Esophagus squamous epithelium (tissue), 5 donors: ENCODE data around the gene ATL1. TPM values are rescaled to one million over a fixed set of nuclear protein-coding genes. Genes with fewer than 3 reads are reported as not detected.
"Not testable (repeated sequence)": the region's sequence is repeated elsewhere in the genome, so short reads cannot be mapped to it uniquely, and the experiment has no call there.

ENCODE experiments used
- DNase-seq: peaks from one replicate; lab custom pipeline; 2025; lab: John Stamatoyannopoulos, UW
- H3K27ac ChIP-seq, 4 donors: fragments of 200-600 bp; sonication (generic); one replicate each; pipeline ENCODE4 v1.5.1; 2016 to 2019; ENCODE audit warnings: mild to moderate bottlenecking in 1 of 4
- H3K27me3 ChIP-seq, 4 donors: fragments of 200-600 bp; sonication (generic); 1 replicate in 3 of 4; 2 replicates in 1 of 4; pipeline versions ENCODE4 v1.5.1 to v1.6.0; 2017 to 2021; ENCODE audit warnings: antibody characterized with exemption in 1 of 4
- H3K36me3 ChIP-seq, 3 donors: fragments of 200-600 bp; sonication (generic); one replicate each; pipeline ENCODE4 v1.5.1; 2016 to 2019
- H3K4me1 ChIP-seq, 3 donors: fragments of 200-600 bp; sonication (generic); one replicate each; pipeline ENCODE4 v1.5.1; 2017 to 2019
- H3K4me3 ChIP-seq, 4 donors: fragments of 200-600 bp; sonication (generic); 1 replicate in 3 of 4; 2 replicates in 1 of 4; pipeline ENCODE4 v1.5.1; 2016 to 2019; ENCODE audit warnings: mild to moderate bottlenecking in 2 of 4, moderate library complexity in 1 of 4
- H3K9me3 ChIP-seq, 3 donors: fragments of 200-600 bp; sonication (generic); one replicate each; pipeline ENCODE4 v1.5.1; 2016 to 2019
- POLR2A ChIP-seq, 4 donors: fragments of 450-650 bp; IDR thresholded peaks; one replicate each; pipeline ENCODE4 v1.6.1; 2017; ENCODE audit warnings: antibody characterized with exemption in 4 of 4, mild to moderate bottlenecking in 4 of 4, moderate library complexity in 3 of 4
- WGBS, 2 donors: methylation state at CpG; one replicate each; pipeline ENCODE4 v1.1.5; 2018; 5-methylcytosine and 5-hydroxymethylcytosine counted together
- intact Hi-C: fragments of 100-400 bp; cut with DNase I; formaldehyde crosslinking; loops from one replicate; pipeline ENCODE4 v1.15.0; 2022
- total RNA-seq, 4 donors: library from RNA; depleted of rRNA; stranded (reverse); fragments of >200 nt; gene quantifications; one replicate each; pipeline ENCODE4 v1.1.0, GENCODE V29; 2016
- TF ChIP-seq, protein P1 (sequence below), 6 experiments: fragments of 450-650 bp in 4 of 6; fragments of 200-600 bp in 2 of 6; sonication (generic) in 2 of 6; IDR thresholded peaks; one replicate each; pipeline ENCODE4 v1.5.1; 2016 to 2019; ENCODE audit warnings: antibody characterized with exemption in 6 of 6, mild to moderate bottlenecking in 4 of 6, moderate library complexity in 4 of 6
- donor health status: DM: yes; HTN: yes; CAD: no.

Gene ATL1
- total RNA-seq, 4 donors from 2014 or later, result 3.3 to 7.3 (median 6.0) TPM

- intact Hi-C loops, result no loop called here
- H3K27me3 ChIP-seq, result no peaks in the 10 kb centered on the region
Observed at GRCh38 chr14:50624447-50624846, 64.5 kb downstream of the ATL1 start.

GRCh38 chr14:50624947-50625346, 65.0 kb downstream of the ATL1 start:
- not testable (repeated sequence) for DNase-seq
- H3K36me3 ChIP-seq, result peaks cover 0 to 29% (median 0%) of the 10 kb centered on the region in 3 donors

More at GRCh38 chr14:50624447-50624846, 64.5 kb downstream of the ATL1 start:
- DNase-seq, result no peak
- Histone ChIP-seq H3K4me3 (no peak overlapping the region), H3K9me3 (no peaks in the 10 kb centered on the region), H3K4me1 (no peaks in the 10 kb centered on the region), H3K27ac (no peak overlapping the region), H3K36me3 (peaks cover 0 to 29% (median 0%) of the 10 kb centered on the region in 3 donors)
- WGBS, 2 donors, result 80 to 92% methylated on average over 1 of the region's 1 CpG
- TF ChIP-seq, protein P1, sequence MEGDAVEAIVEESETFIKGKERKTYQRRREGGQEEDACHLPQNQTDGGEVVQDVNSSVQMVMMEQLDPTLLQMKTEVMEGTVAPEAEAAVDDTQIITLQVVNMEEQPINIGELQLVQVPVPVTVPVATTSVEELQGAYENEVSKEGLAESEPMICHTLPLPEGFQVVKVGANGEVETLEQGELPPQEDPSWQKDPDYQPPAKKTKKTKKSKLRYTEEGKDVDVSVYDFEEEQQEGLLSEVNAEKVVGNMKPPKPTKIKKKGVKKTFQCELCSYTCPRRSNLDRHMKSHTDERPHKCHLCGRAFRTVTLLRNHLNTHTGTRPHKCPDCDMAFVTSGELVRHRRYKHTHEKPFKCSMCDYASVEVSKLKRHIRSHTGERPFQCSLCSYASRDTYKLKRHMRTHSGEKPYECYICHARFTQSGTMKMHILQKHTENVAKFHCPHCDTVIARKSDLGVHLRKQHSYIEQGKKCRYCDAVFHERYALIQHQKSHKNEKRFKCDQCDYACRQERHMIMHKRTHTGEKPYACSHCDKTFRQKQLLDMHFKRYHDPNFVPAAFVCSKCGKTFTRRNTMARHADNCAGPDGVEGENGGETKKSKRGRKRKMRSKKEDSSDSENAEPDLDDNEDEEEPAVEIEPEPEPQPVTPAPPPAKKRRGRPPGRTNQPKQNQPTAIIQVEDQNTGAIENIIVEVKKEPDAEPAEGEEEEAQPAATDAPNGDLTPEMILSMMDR (IDR thresholded peaks at IDR 0.05), result no peak
- TF ChIP-seq POLR2A (IDR thresholded peaks at IDR 0.05), result no peak

GRCh38 chr14:50631408-50631821, 71.5 kb downstream of the ATL1 start:
- 85 to 93% methylated on average over 4 of the region's 4 CpGs for WGBS, 2 donors
- DNase-seq, result no peak
- intact Hi-C loops, result no loop called here
- Histone ChIP-seq H3K4me1 (no peaks in the 10 kb centered on the region), H3K9me3 (no peaks in the 10 kb centered on the region), H3K4me3 (no peak overlapping the region), H3K27me3 (no peaks in the 10 kb centered on the region), H3K36me3 (peaks cover 0 to 70% (median 0%) of the 10 kb centered on the region in 3 donors), H3K27ac (no peak overlapping the region)
- TF ChIP-seq, protein P1 (IDR thresholded peaks at IDR 0.05), result no peak
- no peak for TF ChIP-seq POLR2A (IDR thresholded peaks at IDR 0.05)

More at GRCh38 chr14:50624947-50625346, 65.0 kb downstream of the ATL1 start:
- H3K9me3 ChIP-seq, H3K27ac ChIP-seq, intact Hi-C loops, H3K4me1 ChIP-seq, H3K27me3 ChIP-seq, H3K4me3 ChIP-seq: not testable (repeated sequence)
- 94 to 98% methylated on average over 3 to 4 of the region's 4 CpGs for WGBS, 2 donors

DNA sequence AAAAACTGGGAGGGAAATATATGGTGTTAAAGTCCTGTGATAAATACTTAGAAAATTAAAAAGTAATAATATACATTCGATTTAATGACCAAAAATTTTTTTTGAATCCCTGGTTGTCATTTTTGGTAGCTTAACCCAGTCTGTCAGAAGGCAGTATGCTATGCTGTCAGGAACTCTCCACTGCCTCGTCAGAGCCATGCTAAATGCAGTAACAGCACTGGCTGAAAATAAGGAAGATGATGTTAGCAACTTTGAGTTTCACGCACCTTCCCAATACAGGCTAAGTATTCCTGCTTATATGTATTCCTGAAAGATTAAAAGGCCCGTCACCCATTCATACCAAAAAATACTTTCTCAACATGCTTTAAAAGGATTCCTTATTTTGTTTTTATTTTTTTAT, 74.0 kb downstream of the ATL1 start:
- H3K9me3 ChIP-seq, result no peaks in the 10 kb centered on the region
- H3K27me3 ChIP-seq, result no peaks in the 10 kb centered on the region
- whole genome bisulfite sequencing, 2 donors, result 81 to 86% methylated on average over 4 of the region's 4 CpGs
- intact Hi-C loops, result no loop called here
- no peaks in the 10 kb centered on the region for H3K4me1 ChIP-seq
- peaks cover 0 to 73% (median 0%) of the 10 kb centered on the region in 3 donors for H3K36me3 ChIP-seq
- DNase-seq, result no peak
- no peak overlapping the region for H3K4me3 ChIP-seq
- no peak overlapping the region for H3K27ac ChIP-seq
- TF ChIP-seq, protein P1 (IDR thresholded peaks at IDR 0.05), result no peak
- no peak for TF ChIP-seq POLR2A (IDR thresholded peaks at IDR 0.05)

- no peak overlapping the region for H3K27ac ChIP-seq
- no peaks in the 10 kb centered on the region for H3K4me1 ChIP-seq
- H3K36me3 ChIP-seq, result peaks cover 3 to 84% (median 5%) of the 10 kb centered on the region in 3 donors
- no peaks in the 10 kb centered on the region for H3K9me3 ChIP-seq
- no peak for DNase-seq
- no peaks in the 10 kb centered on the region for H3K27me3 ChIP-seq
- intact Hi-C loops, result no loop called here
- no peak for TF ChIP-seq POLR2A (IDR thresholded peaks at IDR 0.05)
- WGBS, 2 donors, result 91 to 95% methylated on average over 2 of the region's 2 CpGs
- H3K4me3 ChIP-seq, result no peak overlapping the region
Observed at GRCh38 chr14:50635141-50635540, 75.2 kb downstream of the ATL1 start.

DNA sequence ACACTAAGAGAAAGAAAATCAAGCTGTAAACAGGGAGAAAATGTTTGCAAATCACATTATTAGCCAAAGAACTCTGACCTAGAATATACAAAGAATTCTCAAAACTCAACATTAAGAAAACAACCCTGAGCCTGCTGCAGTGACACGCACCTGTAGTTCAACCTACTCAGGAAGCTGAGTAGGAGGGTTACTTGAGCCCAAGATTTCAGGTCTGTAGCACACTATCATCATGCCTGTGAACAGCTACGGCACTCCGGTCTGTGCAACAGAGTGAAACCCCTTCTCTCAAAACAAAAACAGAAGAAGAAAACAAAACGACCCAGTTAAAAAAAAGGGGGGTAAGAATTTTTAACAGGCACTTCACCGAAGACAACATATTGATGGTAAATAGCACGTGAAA, 87.3 kb downstream of the ATL1 start:
- WGBS, 2 donors, result 76 to 83% methylated on average over 6 of the region's 6 CpGs
- TF ChIP-seq, protein P1 (IDR thresholded peaks at IDR 0.05), result no peak
- TF ChIP-seq POLR2A (IDR thresholded peaks at IDR 0.05), result no peak
- Histone ChIP-seq H3K4me1 (peaks cover 0 to 9% (median 0%) of the 10 kb centered on the region in 3 donors), H3K9me3 (no peaks in the 10 kb centered on the region), H3K4me3 (no peak overlapping the region), H3K27me3 (no peaks in the 10 kb centered on the region), H3K27ac (no peak overlapping the region), H3K36me3 (peaks cover 0 to 17% (median 0%) of the 10 kb centered on the region in 3 donors)
- DNase-seq, result no peak
- intact Hi-C loops, result no loop called here
